PC-3 (cell line): ENCODE measurements around the gene GPR89B. TPM values are rescaled to one million over a fixed set of nuclear protein-coding genes. Genes with fewer than 3 reads are reported as not detected.
A peak's percentile ranks its signal among the peaks of the same experiment; 100 is the strongest.
"Not testable (repeated sequence)": the region's sequence is repeated elsewhere in the genome, so short reads cannot be mapped to it uniquely, and the experiment has no call there.

Experiments
- ATAC-seq: fragments of 200-7000 bp; cut with Tn5 transposase; 2 replicates; pipeline ENCODE4 v1.9.1; 2020; ENCODE audit warnings: mild to moderate bottlenecking, moderate library complexity
- BruUV-seq: library from RNA; stranded (reverse); fragments of 400-500 nt; replicated peaks from 2 replicates; lab custom pipeline; 2021; lab: Mats Ljungman, UMichigan
- CTCF ChIA-PET: fragments of 300-600 bp; sonication (Branson Sonifier 250); formaldehyde crosslinking; loops from one replicate; lab custom pipeline; 2022; ENCODE audit warnings: antibody characterized with exemption; lab: Charles Lee
- POLR2A ChIA-PET: fragments of 300-600 bp; sonication (Branson Sonifier 250); formaldehyde crosslinking; loops from one replicate; lab custom pipeline; 2022; ENCODE audit warnings: antibody characterized with exemption; ENCODE audit not compliant: unreplicated experiment; lab: Charles Lee
- DNase-seq: peaks from one replicate; pipeline ENCODE4 v3.0.0-alpha.2; 2015
- H2AFZ ChIP-seq: fragments of 300-600 bp; sonication (generic); 2 replicates; pipeline ENCODE4 v1.6.0; 2016; ENCODE audit warnings: antibody characterized with exemption, low read length
- H3F3A ChIP-seq: fragments of 300-600 bp; sonication (generic); one replicate; pipeline ENCODE4 v1.6.0; 2017; ENCODE audit warnings: antibody characterized with exemption, low read length, control low read depth, mild to moderate bottlenecking; ENCODE audit not compliant: unreplicated experiment
- H3K27ac ChIP-seq: fragments of 300-600 bp; sonication (generic); 2 replicates; pipeline ENCODE4 v1.5.1; 2016; ENCODE audit warnings: mild to moderate bottlenecking, low read length
- H3K27me3 ChIP-seq: fragments of 300-600 bp; sonication (generic); 2 replicates; pipeline ENCODE4 v1.6.1; 2016; ENCODE audit warnings: low read length, mixed read lengths
- H3K36me3 ChIP-seq: fragments of 300-600 bp; sonication (generic); 2 replicates; pipeline ENCODE4 v1.6.1; 2016; ENCODE audit warnings: low read depth, mixed run types, low read length, mixed read lengths
- H3K4me1 ChIP-seq: fragments of 300-600 bp; sonication (generic); 2 replicates; pipeline ENCODE4 v1.5.1; 2016; ENCODE audit warnings: low read length; ENCODE audit not compliant: insufficient read depth
- H3K4me2 ChIP-seq: fragments of 300-600 bp; sonication (generic); 2 replicates; pipeline ENCODE4 v1.6.0; 2016; ENCODE audit warnings: low read length
- H3K4me3 ChIP-seq: fragments of 300-600 bp; sonication (generic); 2 replicates; pipeline ENCODE4 v1.5.1; 2016; ENCODE audit warnings: mild to moderate bottlenecking, low read length, mixed read lengths
- H3K79me2 ChIP-seq: fragments of 300-600 bp; sonication (generic); 2 replicates; pipeline ENCODE4 v1.6.1; 2017; ENCODE audit warnings: low read length, mixed read lengths
- H3K9ac ChIP-seq: fragments of 300-600 bp; sonication (generic); 2 replicates; pipeline ENCODE4 v1.6.0; 2016; ENCODE audit warnings: mild to moderate bottlenecking, low read length
- H3K9me2 ChIP-seq: fragments of 300-600 bp; sonication (generic); replicated peaks from 2 replicates; pipeline ENCODE4 v1.6.1; 2016; ENCODE audit warnings: mixed run types, low read length, mixed read lengths
- H3K9me3 ChIP-seq: fragments of 300-600 bp; sonication (generic); 2 replicates; pipeline ENCODE4 v1.6.1; 2016; ENCODE audit warnings: low read length, mixed read lengths
- H4K20me1 ChIP-seq: fragments of 300-600 bp; sonication (generic); 2 replicates; pipeline ENCODE4 v1.6.1; 2016; ENCODE audit warnings: low read length, mixed read lengths
- intact Hi-C: fragments of 100-400 bp; cut with micrococcal nuclease; formaldehyde crosslinking; loops from 2 replicates; pipeline ENCODE4 v1.9.0; 2023
- total RNA-seq: library from RNA; depleted of rRNA; stranded (reverse); fragments of >200 nt; gene quantifications from 2 replicates; pipeline ENCODE4 v1.2.3, GENCODE V29; 2014

GPR89B gene
- total RNA-seq, 1 experiment from 2014 or later: 23.4 TPM

- ATAC-seq, H3K27me3 ChIP-seq, BruUV-seq, H3K4me1 ChIP-seq, H3F3A ChIP-seq, H2AFZ ChIP-seq, H3K9me3 ChIP-seq, CTCF ChIA-PET, H3K36me3 ChIP-seq, H3K79me2 ChIP-seq, H3K4me2 ChIP-seq, H4K20me1 ChIP-seq, H3K4me3 ChIP-seq, H3K9ac ChIP-seq, H3K9me2 ChIP-seq, DNase-seq, intact Hi-C loops, POLR2A ChIA-PET, H3K27ac ChIP-seq: not testable (repeated sequence)
These were observed 14.3 kb downstream of the GPR89B start for GRCh38 chr1:147942563-147942962.

- intact Hi-C loops, POLR2A ChIA-PET, BruUV-seq, H3K27ac ChIP-seq, H3F3A ChIP-seq, H3K4me2 ChIP-seq, H3K27me3 ChIP-seq, H3K9me2 ChIP-seq, H3K9me3 ChIP-seq, H3K4me3 ChIP-seq, H3K36me3 ChIP-seq, DNase-seq, H3K9ac ChIP-seq, H3K4me1 ChIP-seq, CTCF ChIA-PET, H3K79me2 ChIP-seq, H2AFZ ChIP-seq, H4K20me1 ChIP-seq, ATAC-seq: not testable (repeated sequence)
These were observed 21.3 kb downstream of the GPR89B start for GRCh38 chr1:147949517-147949916.

- ATAC-seq: peak; percentile 18; the same call in 1 of the 2 replicates
These were observed 30.7 kb downstream of the GPR89B start for GRCh38 chr1:147958906-147959305.

GRCh38 chr1:147959680-147960079 lies 31.5 kb downstream of the GPR89B start:
- H3K9me2 ChIP-seq, H3K27ac ChIP-seq, POLR2A ChIA-PET, intact Hi-C loops, H2AFZ ChIP-seq, H4K20me1 ChIP-seq, ATAC-seq, H3F3A ChIP-seq, H3K4me1 ChIP-seq, CTCF ChIA-PET, BruUV-seq, DNase-seq, H3K9me3 ChIP-seq, H3K9ac ChIP-seq, H3K27me3 ChIP-seq, H3K79me2 ChIP-seq, H3K4me2 ChIP-seq, H3K36me3 ChIP-seq, H3K4me3 ChIP-seq: not testable (repeated sequence)

More at GRCh38 chr1:147958906-147959305, 30.7 kb downstream of the GPR89B start:
- H3K9me3 ChIP-seq, POLR2A ChIA-PET, intact Hi-C loops, H3K4me2 ChIP-seq, H3K27ac ChIP-seq, CTCF ChIA-PET, BruUV-seq, H3K4me3 ChIP-seq, H3F3A ChIP-seq, H3K36me3 ChIP-seq, DNase-seq, H4K20me1 ChIP-seq, H3K9ac ChIP-seq, H3K4me1 ChIP-seq, H2AFZ ChIP-seq, H3K9me2 ChIP-seq, H3K79me2 ChIP-seq, H3K27me3 ChIP-seq: not testable (repeated sequence)

GRCh38 chr1:147964575-147964974 lies 36.4 kb downstream of the GPR89B start:
- H3K27ac ChIP-seq, CTCF ChIA-PET, H4K20me1 ChIP-seq, H2AFZ ChIP-seq, H3K4me2 ChIP-seq, POLR2A ChIA-PET, H3K9me2 ChIP-seq, H3K9me3 ChIP-seq, H3K4me3 ChIP-seq, H3K4me1 ChIP-seq, intact Hi-C loops, H3F3A ChIP-seq, H3K36me3 ChIP-seq, H3K79me2 ChIP-seq, BruUV-seq, H3K27me3 ChIP-seq, ATAC-seq, DNase-seq, H3K9ac ChIP-seq: not testable (repeated sequence)

- H3K4me3 ChIP-seq, H3K27ac ChIP-seq, H2AFZ ChIP-seq, H3K4me1 ChIP-seq, ATAC-seq, H3K9me2 ChIP-seq, H4K20me1 ChIP-seq, H3K79me2 ChIP-seq, intact Hi-C loops, H3K36me3 ChIP-seq, H3F3A ChIP-seq, POLR2A ChIA-PET, DNase-seq, H3K4me2 ChIP-seq, CTCF ChIA-PET, H3K9me3 ChIP-seq, H3K27me3 ChIP-seq, H3K9ac ChIP-seq: not testable (repeated sequence)
- BruUV-seq: TSS peak; percentile 11
These were observed 38.4 kb downstream of the GPR89B start for GRCh38 chr1:147966657-147967056.
